Measurements from ENCODE around the gene JRKL.
"Not testable (repeated sequence)": the region's sequence is repeated elsewhere in the genome, so short reads cannot be mapped to it uniquely, and the experiment has no call there.

The JRKL gene

DNA sequence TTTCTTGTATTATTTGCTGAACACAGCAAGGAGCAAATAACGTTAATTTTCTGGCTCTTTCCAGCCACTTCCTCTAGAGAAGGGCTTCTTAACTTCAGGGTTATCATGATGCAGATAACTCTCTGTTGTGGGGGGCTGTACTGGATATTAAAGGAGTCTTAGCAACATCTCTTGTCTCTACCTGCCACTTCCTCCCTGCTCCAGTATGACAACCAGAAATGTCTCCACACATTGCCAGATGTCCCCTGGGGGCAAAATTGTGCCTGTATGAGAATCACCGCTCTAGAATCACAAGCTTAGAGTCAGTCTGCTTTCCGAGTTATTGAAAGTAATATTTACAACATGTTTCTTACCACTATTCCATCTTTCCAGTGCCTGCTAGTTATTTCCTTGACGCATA, 6.8 kb downstream of the JRKL start:
- DNase-seq, result no peak

- no peak for DNase-seq
These were observed 8.1 kb downstream of the JRKL start for GRCh38 chr11:96397863-96398262.

- DNase-seq, result no peak
These were observed 10.9 kb downstream of the JRKL start for GRCh38 chr11:96400697-96401096.

DNA sequence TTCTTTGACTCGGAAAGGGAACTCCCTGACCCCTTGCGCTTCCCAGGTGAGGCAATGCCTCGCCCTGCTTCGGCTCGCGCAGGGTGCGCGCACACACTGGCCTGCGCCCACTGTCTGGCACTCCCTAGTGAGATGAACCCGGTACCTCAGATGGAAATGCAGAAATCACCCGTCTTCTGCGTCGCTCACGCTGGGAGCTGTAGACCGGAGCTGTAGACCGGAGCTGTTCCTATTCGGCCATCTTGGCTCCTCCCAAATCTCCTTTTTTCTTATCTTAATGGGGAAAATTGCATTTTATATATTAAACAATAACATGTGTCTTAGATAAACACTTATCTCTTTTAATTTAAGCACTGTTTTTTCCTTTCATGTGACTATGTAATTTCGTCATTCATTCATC, 21.6 kb downstream of the JRKL start:
- not testable (repeated sequence) for DNase-seq

DNA sequence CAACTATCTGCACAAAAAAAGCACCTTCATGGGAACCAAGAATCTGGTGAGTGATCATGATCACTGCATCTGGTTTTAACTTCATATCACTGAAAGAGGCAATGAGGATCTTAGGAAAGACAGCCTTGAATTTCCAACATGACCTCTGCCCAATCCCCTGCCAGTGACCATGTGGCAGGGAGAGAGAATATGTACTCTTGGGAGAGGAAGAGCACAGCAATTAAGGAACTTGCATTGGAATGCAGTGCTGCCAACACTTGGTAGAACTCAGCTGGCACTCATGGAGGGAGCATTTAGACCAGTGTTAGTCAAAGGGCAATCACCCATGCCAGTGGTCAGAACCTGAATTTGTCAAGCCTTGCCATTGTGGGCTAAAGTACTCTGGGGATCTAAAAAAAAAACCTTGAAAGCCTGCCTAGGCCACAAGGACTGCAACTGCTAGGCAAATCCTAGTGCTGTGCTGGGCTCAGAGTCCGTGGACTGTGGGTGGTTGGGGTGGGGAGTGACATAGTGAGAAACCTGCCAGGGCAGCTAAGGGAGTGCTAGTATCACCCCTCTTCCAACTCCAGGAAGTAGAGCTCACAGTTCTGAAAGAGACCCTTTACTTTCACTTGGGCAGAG, 23.1 kb downstream of the JRKL start:
- no peak for DNase-seq

DNA sequence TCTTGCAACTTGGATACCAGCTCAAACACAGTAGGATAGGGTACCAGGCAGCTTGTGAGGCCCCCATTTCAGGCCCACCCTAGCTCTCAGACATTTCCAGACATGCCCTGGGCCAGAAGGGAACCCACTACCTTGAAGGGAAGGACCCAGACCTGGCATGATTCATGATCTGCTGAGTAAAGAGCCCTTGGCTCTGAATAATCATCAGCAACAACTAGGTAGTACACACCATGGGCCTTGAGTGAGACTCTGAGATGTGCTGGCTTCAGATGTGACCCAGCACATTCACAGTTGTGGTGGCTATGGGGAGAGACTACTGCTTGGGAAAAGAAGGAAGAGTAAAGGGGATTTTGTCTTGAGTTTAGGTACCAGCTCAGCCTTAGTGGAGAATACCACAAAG, 23.6 kb downstream of the JRKL start:
- DNase-seq, result no peak

GRCh38 chr11:96424693-96425092, 34.9 kb downstream of the JRKL start:
- DNase-seq, result no peak

DNA sequence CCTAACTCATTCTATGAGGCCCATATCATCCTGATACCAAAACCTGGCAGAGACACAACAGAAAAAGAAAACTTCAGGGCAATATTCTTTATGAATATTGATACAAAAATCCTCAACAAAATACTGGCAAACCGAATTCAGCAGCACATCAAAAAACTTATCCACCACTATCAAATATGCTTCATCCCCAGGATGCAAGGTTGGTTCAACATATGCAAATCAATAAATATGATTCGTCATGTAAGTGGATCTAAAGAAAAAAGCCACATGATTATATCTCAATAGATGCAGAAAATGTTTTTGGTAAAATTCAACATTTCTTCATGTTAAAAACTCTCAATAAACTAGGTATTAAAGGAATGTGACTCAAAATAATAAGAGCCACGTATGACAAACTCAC, 40.9 kb downstream of the JRKL start:
- DNase-seq, result no peak

DNA sequence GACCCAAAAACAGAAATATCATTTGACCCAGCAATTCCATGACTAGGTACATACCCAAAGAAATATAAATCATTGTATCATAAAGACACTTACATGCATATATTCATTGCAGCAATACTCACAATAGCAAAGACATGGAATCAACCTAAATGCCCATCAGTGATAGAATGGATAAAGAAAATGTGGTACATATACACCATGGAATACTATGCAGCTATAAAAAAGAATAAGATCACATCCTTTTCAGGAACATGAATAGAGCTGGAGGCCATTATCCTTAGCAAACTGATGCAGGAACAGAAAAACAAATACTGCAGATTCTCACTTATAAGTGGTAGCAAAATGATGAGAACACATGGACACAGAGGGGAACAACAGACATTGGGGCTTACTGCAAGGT, 42.8 kb downstream of the JRKL start:
- DNase-seq, result not testable (repeated sequence)
